ENCODE results near the gene GRIK1.

GRIK1 gene

DNA sequence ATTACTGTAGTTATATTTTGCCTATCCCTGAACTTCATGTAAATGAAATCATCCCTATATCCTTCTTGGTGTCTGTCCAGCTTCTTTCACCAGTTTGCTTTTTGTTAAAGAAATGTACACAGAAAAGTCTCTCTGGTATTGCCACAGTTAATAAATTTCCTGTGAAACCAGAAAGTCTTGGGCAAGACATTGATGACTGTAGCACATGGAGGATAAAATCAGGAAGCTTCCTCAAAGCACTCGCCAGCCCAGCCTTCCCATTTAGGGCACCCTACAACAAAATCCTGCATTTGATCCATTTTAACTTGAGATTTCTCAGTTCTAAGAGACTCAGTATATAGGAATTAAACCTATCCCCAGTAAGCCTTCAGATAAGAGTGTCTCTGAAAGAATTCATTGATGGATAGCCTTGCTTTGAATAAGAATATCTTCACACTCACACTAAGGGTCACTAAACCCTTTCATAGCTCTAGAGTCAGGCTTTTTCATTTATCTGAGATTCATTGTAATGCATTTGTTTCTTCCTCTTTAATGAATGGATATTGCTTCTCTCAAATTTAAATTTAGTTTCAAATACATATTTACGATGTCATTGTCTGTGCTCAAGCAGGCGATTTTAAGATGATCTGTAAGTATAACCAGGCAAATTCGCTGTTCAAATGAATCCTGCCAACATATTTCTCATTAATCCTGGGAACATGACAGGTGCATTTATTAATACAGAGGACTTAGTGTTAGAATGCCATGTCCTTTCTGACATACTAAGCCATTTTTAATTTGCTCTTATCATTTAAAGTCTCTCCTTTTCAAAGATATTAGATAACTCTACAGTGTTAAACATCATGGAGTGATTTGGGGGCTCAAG, 153.1 kb downstream of the GRIK1 start:
- no peak for DNase-seq (ENCODE audit: low read depth in 3 of 3)

DNA sequence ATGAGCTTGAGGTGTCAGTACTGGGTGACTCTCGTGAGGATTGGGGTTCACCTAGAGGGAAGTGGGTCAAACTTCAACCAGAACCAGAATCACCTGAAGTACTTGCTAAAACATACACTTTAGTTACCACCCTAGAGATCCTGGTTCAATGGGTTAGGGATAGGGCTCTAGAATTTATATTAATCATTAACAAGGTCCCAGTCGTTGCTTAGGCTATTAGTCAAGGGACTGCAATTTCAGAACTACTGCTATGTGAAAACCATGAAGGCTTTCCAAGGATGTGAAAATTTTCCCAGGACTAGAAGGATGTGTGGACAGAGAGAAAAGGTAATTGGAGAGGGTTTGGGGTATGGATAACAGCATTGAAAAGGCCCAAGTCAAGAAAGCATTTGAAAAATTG, 162.6 kb downstream of the GRIK1 start:
- DNase-seq (ENCODE audit: low read depth in 3 of 3): no peak

DNA sequence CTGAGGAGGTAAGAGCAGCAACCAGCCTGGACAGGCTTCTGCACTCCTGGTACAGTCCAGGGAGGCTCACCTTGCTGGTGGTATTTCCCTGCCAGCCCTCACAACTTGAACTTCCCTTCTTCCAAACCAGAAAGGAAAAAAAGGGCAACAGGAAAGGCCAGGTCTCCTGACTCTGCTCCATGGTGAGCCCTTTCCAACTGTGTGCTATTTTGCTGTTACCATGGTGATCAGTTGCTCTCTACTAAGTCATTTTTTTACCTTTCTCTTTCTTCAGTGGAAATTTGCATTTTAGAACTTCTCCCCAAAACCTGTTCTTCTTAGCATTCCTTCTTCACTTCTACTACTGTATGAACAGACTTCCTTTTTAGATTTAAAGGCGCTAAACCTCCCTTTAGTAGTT, 164.3 kb downstream of the GRIK1 start:
- DNase-seq (ENCODE audit: low read depth in 3 of 3): no peak

DNA sequence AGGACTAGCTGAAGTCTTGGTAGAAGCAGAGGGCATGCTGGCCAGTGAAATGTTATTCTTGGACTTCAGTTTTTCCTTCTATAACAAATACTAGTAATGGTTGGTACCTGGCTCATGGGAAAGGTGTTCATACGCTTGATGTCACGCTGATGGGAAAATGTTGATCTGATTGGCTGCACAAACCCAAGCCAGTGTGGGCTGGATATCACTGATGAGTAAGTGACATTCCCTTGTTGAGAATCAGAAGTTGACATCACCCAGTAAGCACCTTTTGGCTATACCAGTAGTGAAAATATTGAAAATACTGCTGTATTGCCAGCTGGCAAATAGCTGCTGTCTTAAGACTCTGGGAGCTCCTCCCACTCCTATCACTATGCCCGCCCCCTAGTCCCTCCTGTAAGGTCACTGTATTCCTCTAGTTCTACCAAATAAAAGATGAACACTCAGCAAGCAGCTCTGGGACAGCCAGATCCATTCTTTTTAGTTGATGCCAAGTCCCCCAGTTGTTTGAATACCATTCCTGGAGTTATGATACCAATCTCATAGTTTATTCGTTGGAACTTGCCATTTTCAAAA, 168.2 kb downstream of the GRIK1 start:
- DNase-seq (ENCODE audit: low read depth in 3 of 3): no peak

DNA sequence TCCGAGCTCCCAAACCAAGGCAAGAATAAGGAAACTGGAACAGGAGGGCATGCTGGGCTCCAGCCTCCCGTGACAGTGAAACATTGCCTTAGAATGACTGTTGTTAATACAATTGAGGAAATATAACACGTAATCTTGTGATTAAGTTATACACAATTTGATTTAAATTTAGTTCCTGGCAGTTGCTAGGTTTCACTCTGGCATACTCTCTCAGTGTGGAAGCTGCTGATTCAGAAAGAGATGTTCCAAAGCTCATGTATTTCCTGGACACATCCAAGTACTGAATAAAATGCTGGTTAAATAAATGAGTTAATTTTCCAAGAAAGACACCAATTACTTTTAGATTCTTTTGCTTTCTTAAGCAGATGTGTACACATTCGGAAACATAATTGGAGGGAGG, 176.1 kb downstream of the GRIK1 start:
- DNase-seq (ENCODE audit: low read depth in 3 of 3): no peak

DNA sequence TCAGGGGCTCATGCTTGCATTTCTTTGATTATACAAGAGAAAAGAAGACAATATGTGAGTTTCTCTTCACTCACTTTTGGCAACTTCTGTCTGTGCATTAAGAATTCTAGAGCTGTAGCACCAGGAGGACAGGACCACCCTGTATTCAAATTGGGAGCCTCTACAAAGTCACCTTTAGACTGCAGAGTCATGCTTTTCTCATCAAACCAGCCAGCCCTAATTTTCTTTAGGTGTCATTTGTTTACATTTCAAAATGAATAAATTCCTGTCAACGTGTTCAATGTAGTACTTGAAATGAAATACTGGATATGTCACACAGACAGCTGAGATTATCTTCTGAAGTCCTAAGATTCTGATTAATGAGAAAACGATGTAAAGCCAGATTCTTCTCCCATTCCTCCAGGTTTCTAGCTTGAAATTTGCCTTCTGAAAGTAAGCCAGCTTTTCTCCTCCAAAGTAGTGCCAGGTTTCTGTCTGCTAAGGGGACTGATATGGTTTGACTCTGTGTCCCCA, 177.2 kb downstream of the GRIK1 start:
- DNase-seq (ENCODE audit: low read depth in 3 of 3): no peak

DNA sequence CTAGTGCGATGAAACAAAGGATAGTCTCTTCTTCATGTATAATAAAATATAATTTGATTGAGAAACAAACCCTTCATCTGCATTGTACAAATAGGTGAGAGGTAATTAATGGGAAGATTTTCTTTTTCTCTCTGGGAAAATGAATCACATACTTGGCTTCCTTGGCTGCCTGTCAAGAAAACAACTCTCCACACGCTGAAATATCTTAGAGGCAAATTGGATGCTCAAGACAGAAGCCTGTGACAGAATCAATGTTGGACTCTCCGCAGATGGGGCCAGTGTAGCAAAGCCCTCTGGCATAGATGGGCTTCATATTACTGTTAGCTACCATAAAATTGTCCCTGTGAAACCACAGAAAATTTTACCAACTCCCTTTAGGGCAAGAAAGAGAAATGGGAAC, 186.6 kb downstream of the GRIK1 start:
- DNase-seq (ENCODE audit: low read depth in 3 of 3): no peak

DNA sequence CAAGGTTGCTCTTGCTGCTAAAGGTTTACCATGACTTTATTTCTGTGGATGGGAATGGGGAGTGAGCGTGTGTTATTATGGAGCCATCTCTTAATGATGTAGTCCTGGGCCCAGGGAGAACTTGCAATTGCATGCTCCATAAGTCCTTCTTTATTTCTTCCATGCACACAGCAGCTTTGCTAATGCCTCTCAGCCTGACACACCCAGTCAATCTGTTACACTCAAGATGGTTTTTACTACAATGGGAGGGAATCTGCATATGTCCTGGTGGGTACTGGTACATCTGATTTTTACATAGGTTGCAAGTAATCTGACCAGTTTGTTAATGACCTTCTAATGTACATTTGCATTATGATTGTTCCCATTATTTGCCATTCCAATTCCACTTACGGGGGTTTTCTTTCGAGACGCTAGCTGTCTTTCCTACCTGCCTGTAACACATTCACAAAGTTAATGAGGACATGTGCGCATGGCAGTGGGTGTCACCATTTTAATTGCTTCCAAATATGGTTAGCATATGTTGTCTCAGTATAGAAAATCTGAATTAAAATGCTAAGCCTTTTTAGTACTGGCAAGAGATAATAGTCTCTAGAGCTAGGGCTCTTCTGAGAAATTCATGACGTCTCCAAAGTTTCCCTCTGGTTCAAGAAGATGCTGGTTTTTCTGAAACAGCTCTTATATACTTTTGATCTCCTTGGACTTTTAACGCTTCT, 188.2 kb downstream of the GRIK1 start:
- DNase-seq (ENCODE audit: low read depth in 3 of 3): no peak

DNA sequence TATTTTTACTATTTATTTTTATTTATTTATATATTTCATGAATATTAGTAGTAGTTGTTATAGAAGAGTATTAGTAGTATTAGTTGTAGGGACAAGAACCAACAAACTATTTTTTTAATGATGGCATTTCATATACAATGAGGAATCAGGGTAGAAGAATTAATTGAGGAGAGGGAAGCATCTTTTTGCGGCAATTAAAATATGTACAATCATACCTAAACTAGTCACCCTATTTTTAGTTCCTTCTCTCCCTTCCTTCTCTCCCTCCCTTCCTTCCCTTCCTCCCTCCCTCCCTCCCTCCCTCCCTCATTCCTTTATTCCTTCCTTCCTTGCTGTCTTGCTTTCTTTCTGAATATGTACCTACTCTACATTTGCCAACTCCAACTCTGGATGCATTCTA, 189.8 kb downstream of the GRIK1 start:
- no peak for DNase-seq (ENCODE audit: low read depth in 3 of 3)

DNA sequence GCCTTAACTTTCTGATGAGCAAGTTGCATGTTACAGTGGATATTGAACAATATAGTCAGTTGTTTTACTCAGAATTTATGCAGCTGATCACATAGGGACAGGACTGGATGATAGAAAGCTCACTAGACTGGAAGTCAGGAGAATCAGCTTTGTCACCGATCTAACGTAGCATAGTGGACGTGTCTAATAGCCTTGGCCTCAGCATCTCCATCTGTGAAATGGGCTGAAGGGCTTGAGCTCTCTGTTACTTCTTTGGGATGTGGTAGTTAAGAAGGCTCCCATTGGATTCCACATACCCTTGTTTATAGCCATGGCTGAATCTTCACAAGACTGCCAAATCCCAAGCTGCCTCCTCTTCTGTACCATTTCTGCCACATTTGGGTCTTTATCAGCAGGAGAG, 190.6 kb downstream of the GRIK1 start:
- no peak for DNase-seq (ENCODE audit: low read depth in 3 of 3)

DNA sequence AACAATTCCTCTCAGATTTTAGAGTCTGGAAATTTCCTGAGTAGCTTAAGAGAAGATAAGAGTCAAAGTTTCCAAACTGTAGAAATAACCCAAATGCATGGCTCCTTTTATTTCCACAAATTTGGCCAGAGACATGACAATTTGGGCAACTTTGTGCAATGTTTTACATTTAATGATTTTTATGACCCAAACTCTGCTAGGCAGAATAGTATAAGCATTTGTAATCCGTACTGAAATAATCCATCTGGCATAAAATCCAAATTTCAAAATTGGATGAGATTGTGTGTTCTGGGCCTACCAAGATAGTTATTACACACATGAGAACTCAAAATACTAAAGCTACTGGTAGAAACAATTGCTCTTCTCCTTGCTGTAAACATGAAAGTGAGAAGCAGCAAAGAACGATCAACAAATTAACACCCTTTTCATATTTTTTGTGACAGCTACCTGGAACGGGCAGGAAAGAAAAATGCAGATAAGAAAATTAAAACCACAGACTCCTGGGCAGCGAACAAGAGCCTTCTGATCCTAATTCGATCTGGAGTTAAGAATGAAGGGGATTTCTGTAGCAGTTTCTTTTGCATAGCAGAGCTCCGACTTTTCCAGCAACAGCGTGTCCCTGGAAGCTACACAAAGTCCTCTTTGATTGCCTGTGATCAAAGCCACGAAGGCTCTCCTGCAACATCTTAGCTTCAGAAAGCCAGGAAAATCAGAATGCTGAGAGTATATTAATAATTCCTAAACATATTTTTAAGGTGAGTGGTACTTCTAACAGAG, 191.2 kb downstream of the GRIK1 start:
- no peak for DNase-seq (ENCODE audit: low read depth in 3 of 3)

DNA sequence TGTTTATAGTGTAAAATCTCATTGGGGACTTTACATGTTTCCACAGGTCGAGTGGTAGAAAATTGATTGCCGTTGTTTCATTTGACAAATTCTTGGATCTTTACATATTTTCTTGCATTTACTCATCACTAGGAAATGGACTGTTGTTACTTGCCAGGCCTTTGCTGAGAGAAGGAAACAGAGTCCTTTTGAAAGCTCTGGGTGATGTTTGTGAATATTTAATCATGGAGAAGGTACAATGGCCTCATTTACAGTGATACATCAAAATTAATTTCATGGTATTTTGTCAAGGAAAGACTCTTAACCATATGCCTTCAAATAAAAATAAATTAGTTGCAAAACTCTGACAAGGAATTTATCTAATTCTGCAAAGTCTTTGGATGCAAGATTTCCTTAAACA, 198.0 kb downstream of the GRIK1 start:
- no peak for DNase-seq (ENCODE audit: low read depth in 3 of 3)

DNA sequence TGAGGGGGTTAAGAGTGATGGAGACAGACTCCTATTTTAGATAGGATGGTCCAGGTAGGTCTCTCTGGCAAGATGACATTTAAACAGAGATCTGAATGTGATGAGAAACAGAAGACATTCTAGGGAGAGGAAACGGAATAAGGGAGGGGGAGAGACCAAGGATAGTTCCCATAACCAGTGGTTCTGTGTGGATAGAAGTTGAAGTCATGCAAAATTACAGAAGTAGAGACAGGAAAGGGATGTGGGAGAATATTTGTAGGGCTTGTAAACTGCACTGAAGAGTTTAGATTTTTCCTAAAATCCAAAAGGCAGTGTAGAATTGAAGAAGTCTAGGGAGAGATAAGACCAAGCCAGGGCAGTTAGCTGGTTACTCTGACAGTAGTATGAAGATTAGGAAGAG, 200.6 kb downstream of the GRIK1 start:
- DNase-seq (ENCODE audit: low read depth in 3 of 3): no peak

DNA sequence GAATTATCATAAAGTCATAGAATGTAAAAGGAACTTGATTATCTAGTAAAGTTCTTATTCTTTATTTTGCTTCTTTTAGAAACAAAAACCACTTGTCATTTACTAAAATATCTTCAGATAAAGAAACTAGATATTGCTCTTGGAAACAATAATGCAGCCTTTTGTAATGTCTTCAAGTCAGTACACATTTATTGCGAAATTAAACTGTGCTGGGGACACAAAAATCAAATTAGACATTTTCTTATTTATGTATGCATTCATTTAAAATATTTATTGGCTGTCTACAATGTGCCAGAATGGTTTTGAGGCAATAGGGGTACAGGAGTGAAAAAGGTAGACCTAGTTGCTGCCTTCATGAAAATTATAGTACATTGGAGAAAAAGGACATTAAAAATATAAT, 201.1 kb downstream of the GRIK1 start:
- no peak for DNase-seq (ENCODE audit: low read depth in 3 of 3)

DNA sequence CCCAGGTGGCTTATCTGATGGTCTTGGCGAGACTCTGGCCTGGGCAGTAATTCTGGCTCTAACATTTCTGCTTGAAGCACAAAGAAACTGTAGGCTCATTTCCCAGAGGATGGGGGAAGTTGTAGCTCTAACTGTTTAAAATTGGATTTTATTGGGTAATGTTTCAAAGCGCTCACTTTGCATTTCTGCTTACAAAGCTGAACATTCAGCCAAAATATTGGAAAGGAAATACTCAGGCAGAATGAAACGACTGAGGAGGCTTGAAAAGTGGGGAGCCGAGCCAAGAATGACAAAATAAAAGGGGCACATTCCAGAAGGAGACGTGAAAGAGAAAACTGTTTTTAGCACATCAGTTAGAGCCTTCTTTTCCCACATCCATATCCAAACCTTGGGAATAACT, 202.6 kb downstream of the GRIK1 start:
- no peak for DNase-seq (ENCODE audit: low read depth in 3 of 3)

DNA sequence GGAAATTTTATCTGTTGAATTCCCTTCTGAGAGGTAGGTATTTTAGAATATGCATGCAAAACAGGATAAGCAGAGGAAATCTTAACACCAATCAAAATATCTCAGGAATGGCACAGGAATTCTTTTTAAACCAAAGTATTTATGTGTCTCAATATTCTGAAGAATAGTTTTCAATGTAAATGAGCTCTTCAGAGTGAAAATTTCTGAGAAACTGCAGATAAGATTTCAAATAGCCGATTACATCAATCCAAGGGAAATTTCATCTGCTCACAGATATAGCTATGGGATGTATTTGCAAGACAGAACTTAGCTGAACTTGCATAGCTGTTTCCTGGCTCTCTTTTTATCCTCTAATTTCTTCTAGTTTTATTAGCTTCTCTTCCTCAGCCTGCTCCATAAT, 209.5 kb downstream of the GRIK1 start:
- DNase-seq (ENCODE audit: low read depth in 3 of 3): no peak

DNA sequence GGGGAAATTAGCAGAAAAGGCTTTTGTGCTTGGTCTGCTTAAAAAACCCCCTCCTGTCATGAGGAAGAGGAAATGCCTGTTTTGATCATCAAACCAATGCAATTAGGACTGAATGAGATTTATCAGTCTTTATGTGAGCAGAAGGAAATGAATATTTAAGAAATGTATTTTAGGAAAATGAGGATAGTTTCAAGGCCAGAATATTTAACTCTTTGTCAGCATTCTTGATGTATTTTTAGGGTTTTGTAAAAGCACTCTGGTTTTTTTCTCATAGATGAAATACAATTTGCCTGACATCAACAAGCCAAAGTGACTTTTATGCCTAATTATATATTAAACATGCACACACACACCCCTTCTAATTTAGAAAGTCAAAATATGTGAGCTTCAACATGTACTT, 213.8 kb downstream of the GRIK1 start:
- no peak for DNase-seq (ENCODE audit: low read depth in 3 of 3)

DNA sequence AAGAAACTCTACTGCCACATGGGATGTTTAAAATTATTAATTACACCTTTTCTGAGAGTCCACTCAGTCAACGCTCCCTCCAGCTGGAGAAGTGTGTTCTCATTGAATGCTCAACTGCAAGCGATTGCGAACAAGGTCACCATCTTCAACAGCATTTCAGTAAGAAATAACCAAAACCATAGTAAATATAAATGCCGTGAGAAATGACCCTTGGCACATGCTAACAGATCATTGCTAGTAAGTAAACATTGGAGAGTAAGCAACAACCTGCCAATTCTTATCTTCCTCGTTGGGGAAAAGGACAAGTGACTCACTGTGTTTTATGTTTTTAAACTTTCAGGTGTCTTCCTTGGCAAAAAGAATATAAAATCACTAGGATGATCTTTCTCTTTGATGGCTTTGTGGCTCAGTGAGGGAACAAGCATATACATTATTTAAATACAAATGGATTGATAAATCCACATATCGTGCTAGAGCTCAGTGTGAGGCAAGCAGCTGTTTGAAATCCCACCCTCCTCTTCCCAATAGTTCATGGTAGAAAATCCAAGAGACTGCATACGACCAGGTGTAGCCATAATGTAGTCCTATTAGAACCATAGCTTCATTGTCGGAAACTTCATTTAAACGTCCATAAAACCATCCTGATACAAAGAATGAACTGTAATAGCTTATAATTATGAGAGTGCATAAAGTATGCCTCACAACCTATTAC, 214.6 kb downstream of the GRIK1 start:
- no peak for DNase-seq (ENCODE audit: low read depth in 3 of 3)

DNA sequence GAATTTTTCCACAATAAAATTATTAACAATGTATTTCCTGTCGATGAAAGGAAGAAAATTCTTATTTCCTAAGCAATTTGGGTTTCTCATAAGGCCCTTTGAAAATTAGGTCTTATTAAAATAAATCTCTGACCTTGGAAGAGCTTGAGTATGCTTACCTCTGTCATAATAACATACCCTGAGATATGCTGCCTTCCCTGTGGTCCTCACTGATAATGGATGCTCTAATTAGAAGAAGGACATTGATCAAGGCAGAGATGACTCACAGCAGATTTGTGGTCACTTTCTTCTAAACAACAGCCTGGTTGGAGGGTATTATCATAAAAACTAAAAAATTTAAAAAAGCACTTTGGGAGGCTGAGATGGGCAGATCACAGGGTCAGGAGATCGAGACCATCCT, 217.8 kb downstream of the GRIK1 start:
- no peak for DNase-seq (ENCODE audit: low read depth in 3 of 3)

DNA sequence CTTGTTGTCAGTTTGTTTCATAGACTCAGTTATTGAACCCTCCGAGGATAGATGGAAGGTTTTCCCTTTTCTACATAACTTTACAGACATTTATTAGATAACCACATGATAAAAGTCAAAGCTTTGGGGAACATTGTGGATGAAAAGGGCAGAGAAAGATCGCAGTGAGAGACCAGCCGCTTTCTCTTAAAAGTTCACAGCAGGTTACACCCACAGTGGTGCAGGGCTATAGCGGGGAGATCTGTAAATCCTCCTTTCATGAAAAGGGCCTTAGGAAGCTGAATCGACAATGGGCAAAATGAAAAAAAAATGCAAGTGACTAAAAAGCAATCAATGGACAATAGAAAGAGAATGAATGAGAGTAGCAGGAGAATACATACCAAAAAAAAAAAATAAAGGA, 218.6 kb downstream of the GRIK1 start:
- no peak for DNase-seq (ENCODE audit: low read depth in 3 of 3)

DNA sequence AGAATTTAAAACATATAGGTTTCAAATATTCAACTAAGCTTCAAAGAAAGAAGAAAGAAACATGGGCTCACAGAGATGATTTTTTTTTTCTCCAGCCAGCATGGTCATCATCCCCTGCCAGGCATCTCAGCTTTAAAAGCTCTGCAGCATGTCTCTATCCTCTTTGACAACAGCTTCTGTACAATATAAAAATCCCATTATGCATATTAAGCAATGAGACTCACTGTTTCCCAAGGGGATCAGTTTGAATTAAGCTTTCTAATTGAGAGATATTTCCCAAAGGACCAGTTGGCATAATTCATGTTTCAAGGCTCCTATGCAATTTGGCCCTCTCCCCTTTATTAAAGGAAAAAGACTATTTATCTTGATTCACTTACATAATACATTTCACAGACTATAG, 220.3 kb downstream of the GRIK1 start:
- no peak for DNase-seq (ENCODE audit: low read depth in 3 of 3)

All from stimulated activated CD4-positive, alpha-beta T cell treated with anti-CD3 and anti-CD28 coated beads, TNF-alpha, amount 100 ng/mL, for 4 hours (primary cell).